Activated CD4-positive, alpha-beta T cell treated with anti-CD3 and anti-CD28 coated beads for 36 hours (primary cell): ENCODE data around the gene SOAT2. TPM values are rescaled to one million over a fixed set of nuclear protein-coding genes. Genes with fewer than 3 reads are reported as not detected.
A peak's percentile ranks its signal among the peaks of the same experiment; 100 is the strongest.

Experiments
- ATAC-seq: fragments of 200-7000 bp; cut with Tn5 transposase; one replicate; pipeline ENCODE4 v1.10.0; 2021; ENCODE audit warnings: mild to moderate bottlenecking, moderate library complexity
- CTCF ChIA-PET: fragments of 350-600 bp; sonication (Branson Sonifier 250); formaldehyde crosslinking; loops from one replicate; lab custom pipeline; 2021; ENCODE audit warnings: antibody characterized with exemption; lab: Charles Lee
- POLR2A ChIA-PET: fragments of 350-600 bp; sonication (Branson Sonifier 250); formaldehyde crosslinking; loops from one replicate; lab custom pipeline; 2021; ENCODE audit warnings: antibody characterized with exemption, inconsistent platforms; lab: Charles Lee
- DNase-seq: peaks from one replicate; pipeline ENCODE4 v3.0.0-alpha.2; 2020
- H3K27ac Mint-ChIP-seq: one replicate; pipeline ENCODE4 v1.8.0; 2021; ENCODE audit warnings: mixed read lengths
- H3K27me3 Mint-ChIP-seq: one replicate; pipeline ENCODE4 v1.8.0; 2021; ENCODE audit warnings: mixed read lengths
- H3K36me3 Mint-ChIP-seq: one replicate; pipeline ENCODE4 v1.8.0; 2021; ENCODE audit warnings: low read depth, mixed read lengths
- H3K4me1 Mint-ChIP-seq: one replicate; pipeline ENCODE4 v1.8.0; 2021; ENCODE audit warnings: mixed read lengths
- H3K4me3 Mint-ChIP-seq: one replicate; pipeline ENCODE4 v1.8.0; 2021; ENCODE audit warnings: mild to moderate bottlenecking, moderate library complexity, mixed read lengths
- H3K9me3 Mint-ChIP-seq: one replicate; pipeline ENCODE4 v1.8.0; 2021; ENCODE audit warnings: low read depth, mixed read lengths
- intact Hi-C, 2 experiments: fragments of 100-400 bp; cut with DNase I in 1 of 2; cut with micrococcal nuclease in 1 of 2; formaldehyde crosslinking; loops; one replicate each; pipeline versions ENCODE4 v1.14.2 to v1.15.1; 2022 to 2024; cut with DNase I, micrococcal nuclease
- total RNA-seq, 2 experiments: library from RNA; stranded (reverse); gene quantifications; one replicate each; pipeline ENCODE4 v1.2.3, GENCODE V29; 2021

SOAT2 gene
- total RNA-seq, 2 experiments from 2014 or later = 0.57 to 0.79 TPM

DNA sequence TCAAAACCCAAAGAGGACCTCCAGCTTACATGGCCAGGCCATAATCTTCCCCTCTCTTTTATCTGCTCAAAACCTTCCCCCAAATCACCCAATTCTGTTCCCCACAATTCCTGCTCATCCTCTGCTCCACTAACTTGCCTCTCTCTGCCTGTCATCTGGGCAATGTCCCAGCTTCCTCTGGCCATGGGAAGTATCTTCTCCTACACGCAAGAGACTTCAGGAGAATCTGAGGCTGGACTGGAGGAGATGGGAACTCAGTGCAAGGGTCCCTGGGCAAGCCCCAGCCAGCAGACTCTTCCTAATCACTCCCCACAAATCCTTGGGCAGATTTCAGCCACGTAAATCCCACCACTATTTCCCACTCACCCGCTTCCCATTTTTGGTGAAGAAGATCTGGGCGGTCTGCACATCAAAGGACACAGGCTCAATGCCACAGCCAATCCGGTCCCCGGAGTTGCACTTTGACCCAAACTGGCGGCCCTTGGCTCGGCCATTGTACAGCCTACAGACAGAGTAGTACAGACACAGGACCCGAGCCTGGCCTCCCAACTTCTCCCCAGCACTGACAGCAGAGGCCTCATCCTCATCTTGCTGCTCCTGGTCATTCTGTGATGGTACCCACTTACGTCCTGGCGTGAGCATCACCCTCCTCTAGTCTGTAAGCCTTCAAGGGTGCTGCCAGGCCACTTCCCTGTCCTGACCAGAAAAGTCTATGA, 28.8 kb upstream of the SOAT2 start:
- Mint-ChIP-seq H3K4me3 (no peak overlapping the region), H3K36me3 (peaks cover 27% of the 10 kb centered on the region), H3K27ac (no peak overlapping the region), H3K27me3 (no peaks in the 10 kb centered on the region), H3K4me1 (peaks cover 16% of the 10 kb centered on the region), H3K9me3 (no peaks in the 10 kb centered on the region)
- ChIA-PET CTCF (interaction anchor here (14.8 to 15.8 kb wide), 2 partner anchors 9 to 26 kb away, joined by 155 to 277 read pairs; partner anchors contain the start of genes IGFBP6 and SOAT2), POLR2A (no interaction called here)
- intact Hi-C loops = no loop called here
- DNase-seq (no peak), ATAC-seq (no peak)

DNA sequence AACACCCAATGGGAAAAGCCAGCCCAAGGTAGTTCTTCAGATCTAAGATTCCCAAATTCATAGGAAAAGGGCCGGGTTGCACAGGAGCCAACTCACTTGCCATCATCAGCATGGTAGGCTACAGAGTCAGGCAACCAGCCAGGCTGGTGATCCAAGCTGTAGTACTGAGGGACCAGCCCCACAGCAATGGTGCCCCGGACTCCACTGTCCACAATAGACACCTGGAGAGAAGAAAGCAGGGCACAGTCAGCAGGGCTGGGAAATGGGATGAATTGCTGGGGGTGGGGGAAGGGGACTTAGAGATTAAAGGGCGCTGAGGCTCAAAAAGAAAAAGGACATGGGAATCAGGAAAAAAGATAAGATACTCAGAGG, 28.3 kb upstream of the SOAT2 start:
- ATAC-seq (no peak), DNase-seq (no peak)
- Mint-ChIP-seq H3K27ac (no peak overlapping the region), H3K36me3 (peaks cover 23% of the 10 kb centered on the region), H3K9me3 (no peaks in the 10 kb centered on the region), H3K4me1 (peaks cover 20% of the 10 kb centered on the region), H3K27me3 (no peaks in the 10 kb centered on the region), H3K4me3 (no peak overlapping the region)
- ChIA-PET CTCF (interaction anchor here (0.9 to 14.8 kb wide), 3 partner anchors 10 to 28 kb away, joined by 4 to 155 read pairs (median 46); partner anchors contain the start of gene IGFBP6), POLR2A (no interaction called here)
- intact Hi-C loops = no loop called here

DNA sequence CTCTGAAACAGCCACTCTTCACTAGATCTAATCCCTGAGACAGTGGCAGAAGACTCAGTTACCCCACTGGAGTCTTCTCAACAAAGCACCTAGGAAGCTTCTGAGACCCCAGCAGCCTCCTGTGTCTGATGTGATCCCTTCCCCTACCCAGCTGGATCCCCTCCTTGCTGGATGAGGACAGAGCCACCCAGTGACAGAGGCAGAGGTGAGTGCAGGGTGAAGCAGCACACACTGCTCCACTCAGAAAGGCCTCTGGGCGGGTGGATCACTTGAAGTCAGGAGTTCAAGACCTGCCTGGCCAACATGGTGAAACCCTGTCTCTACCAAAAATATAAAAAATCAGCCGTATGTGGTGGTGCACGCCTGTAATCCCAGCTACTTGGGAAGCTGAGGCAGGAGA, 26.8 kb upstream of the SOAT2 start:
- H3K4me3 Mint-ChIP-seq = no peak overlapping the region
- H3K9me3 Mint-ChIP-seq = no peaks in the 10 kb centered on the region
- CTCF ChIA-PET = interaction anchor here (0.7 to 14.8 kb wide), 6 partner anchors 9 to 245 kb away, joined by 3 to 155 read pairs (median 19); partner anchors contain the start of genes AAAS, IGFBP6 and SOAT2
- POLR2A ChIA-PET = no interaction called here
- ATAC-seq = no peak
- no peak for DNase-seq
- no peaks in the 10 kb centered on the region for H3K27me3 Mint-ChIP-seq
- H3K27ac Mint-ChIP-seq = no peak overlapping the region
- intact Hi-C loops = no loop called here
- peaks cover 27% of the 10 kb centered on the region for H3K4me1 Mint-ChIP-seq
- H3K36me3 Mint-ChIP-seq = peaks cover 23% of the 10 kb centered on the region

DNA sequence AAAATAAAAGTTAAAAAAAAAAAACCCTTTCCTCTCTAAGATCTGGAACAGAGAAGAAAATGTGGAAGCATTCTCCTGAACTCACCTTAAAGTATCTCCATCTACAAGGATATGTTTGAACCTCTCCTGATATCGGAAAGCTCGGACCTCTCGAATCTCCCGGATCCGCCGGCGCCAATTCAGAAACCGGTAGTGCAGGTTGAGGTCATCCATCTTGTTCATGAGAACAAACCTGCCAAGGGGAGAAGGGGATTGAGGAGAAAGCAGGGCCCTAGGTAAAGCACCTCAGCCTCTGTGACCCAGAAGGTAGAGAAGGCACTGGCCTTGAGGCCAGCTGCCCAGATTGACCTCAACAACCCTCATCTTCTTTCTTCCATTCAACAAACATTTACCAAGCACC, 26.3 kb upstream of the SOAT2 start:
- DNase-seq (no peak), ATAC-seq (no peak)
- H3K36me3 Mint-ChIP-seq = peaks cover 23% of the 10 kb centered on the region
- intact Hi-C loops = no loop called here
- peaks cover 27% of the 10 kb centered on the region for H3K4me1 Mint-ChIP-seq
- CTCF ChIA-PET = interaction anchor here (0.8 to 14.8 kb wide), 5 partner anchors 12 to 244 kb away, joined by 4 to 155 read pairs (median 33); partner anchors contain the start of genes AAAS, IGFBP6 and SOAT2
- H3K27me3 Mint-ChIP-seq = no peaks in the 10 kb centered on the region
- H3K4me3 Mint-ChIP-seq = peak overlapping the region; percentile 80
- no peak overlapping the region for H3K27ac Mint-ChIP-seq
- POLR2A ChIA-PET = interaction anchor here (0.6 kb wide), 2 partner anchors 245 to 1054 kb away, joined by 3 to 7 read pairs; no protein-coding TSS in a partner anchor
- no peaks in the 10 kb centered on the region for H3K9me3 Mint-ChIP-seq

DNA sequence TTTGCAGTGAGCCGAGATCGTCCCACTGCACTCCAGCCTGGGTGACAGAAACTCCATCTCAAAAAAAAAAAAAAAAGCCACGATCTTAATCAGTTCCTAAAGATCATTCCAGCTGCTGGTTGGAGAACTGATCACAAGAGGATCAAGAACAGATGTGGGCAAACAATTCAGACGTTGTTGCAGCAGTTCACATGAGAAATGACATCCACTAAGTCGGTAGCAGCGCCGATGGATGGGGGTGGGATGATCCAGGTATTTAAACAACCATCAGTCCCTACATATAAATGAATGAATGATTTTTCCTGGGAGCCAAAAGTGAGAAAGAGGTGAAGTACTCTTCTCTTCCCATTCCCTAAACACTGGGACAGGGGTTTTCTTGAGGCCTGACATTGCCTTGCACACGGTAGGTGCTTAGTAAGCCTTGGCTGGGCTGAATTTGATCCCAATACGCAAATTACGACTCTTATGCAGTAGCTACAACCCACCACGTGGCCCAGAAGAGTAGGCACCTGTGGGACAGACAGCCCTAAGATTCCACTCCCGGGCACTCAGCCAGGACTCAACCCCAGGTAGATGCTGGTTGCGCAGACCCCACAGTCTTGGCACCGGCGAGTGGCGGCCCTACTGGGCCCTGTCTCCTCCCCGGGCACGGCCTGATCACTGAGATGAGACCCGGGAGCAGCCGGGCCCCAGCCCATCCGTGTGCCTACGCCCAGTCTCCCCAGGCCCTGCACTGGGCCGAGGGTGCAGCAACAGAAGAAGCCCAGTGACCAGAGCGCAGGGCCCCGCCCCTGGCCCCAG, 24.7 kb upstream of the SOAT2 start:
- no peaks in the 10 kb centered on the region for H3K27me3 Mint-ChIP-seq
- peak overlapping the region; percentile 74 for H3K27ac Mint-ChIP-seq
- intact Hi-C loops = loop anchor here (1.0 to 2.0 kb wide), 9 partner anchors 20 to 243 kb away; partner anchors contain the start of genes CSAD (in 2 of the 2), EIF4B (in 2 of the 2), ZNF740 (in 2 of the 2) and AAAS (in 1 of the 2)
- H3K9me3 Mint-ChIP-seq = no peaks in the 10 kb centered on the region
- DNase-seq = peak; percentile 71
- peak overlapping the region; percentile 80 for H3K4me3 Mint-ChIP-seq
- peak; percentile 20 for ATAC-seq
- ChIA-PET CTCF (interaction anchor here (0.6 to 14.8 kb wide), 15 partner anchors 14 to 431 kb away, joined by 3 to 155 read pairs (median 4); partner anchors contain the start of genes EIF4B, ESPL1, IGFBP6 and SOAT2), POLR2A (interaction anchor here (0.6 to 3.5 kb wide), 8 partner anchors 12 to 422 kb away, joined by 3 to 13 read pairs (median 6); partner anchors contain the start of genes EIF4B, IGFBP6, PFDN5 and SOAT2)
- H3K36me3 Mint-ChIP-seq = peaks cover 19% of the 10 kb centered on the region
- H3K4me1 Mint-ChIP-seq = peaks cover 35% of the 10 kb centered on the region

- Mint-ChIP-seq H3K27ac (peak within 1 kb of the TSS; percentile 74), H3K4me3 (peak within 1 kb of the TSS; percentile 80), H3K27me3 (no peaks in the 10 kb centered on the region), H3K36me3 (peaks cover 12% of the 10 kb centered on the region), H3K9me3 (no peaks in the 10 kb centered on the region), H3K4me1 (peaks cover 33% of the 10 kb centered on the region)
- ATAC-seq (peak; percentile 98), DNase-seq (peak; percentile 98)
- intact Hi-C loops = loop anchor here (1.0 to 2.0 kb wide), 9 partner anchors 19 to 242 kb away; partner anchors contain the start of genes CSAD (in 2 of the 2), EIF4B (in 2 of the 2), ZNF740 (in 2 of the 2) and AAAS (in 1 of the 2)
- ChIA-PET CTCF (interaction anchor here (0.6 to 14.8 kb wide), 17 partner anchors 14 to 430 kb away, joined by 3 to 155 read pairs (median 4); partner anchors contain the start of genes EIF4B, ESPL1, IGFBP6 and SOAT2), POLR2A (interaction anchor here (0.5 to 3.5 kb wide), 11 partner anchors 13 to 421 kb away, joined by 3 to 13 read pairs (median 5); partner anchors contain the start of genes EIF4B, IGFBP6, PFDN5 and SOAT2)
These were observed 23.8 kb upstream of the SOAT2 start, which contains the start of gene SPRYD3 for GRCh38 chr12:53079226-53080117. Gene SPRYD3, minus strand, starts transcription at chr12:53079390. Its CDS starts 57 bp downstream, at chr12:53079333.

DNA sequence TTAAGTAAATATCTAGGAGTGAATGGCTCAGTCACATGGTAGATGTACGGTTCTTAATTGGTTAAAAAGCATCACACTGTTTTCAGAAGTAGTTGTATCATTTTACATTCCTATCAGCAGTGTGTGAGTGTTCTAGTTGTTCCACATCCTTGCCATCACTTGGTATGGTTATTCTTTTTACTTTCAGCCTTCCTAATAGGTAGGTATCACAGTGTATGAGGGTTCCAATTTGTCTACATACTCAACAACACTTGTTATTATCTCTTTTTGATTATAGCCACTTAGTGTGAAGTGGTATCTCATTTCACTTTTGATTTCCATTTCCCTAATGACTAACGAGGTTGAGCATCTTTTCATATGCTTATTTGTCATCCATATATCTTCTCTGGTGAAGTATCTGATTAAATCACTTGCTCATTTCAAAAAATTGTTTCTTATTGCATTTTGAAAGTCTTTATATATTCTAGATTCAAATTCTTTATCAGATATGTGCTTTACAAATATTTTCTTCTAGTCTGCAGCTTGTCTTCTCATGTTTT, 20.6 kb upstream of the SOAT2 start:
- POLR2A ChIA-PET = no interaction called here
- intact Hi-C loops = no loop called here
- no peak overlapping the region for H3K27ac Mint-ChIP-seq
- DNase-seq (no peak), ATAC-seq (peak; percentile 10)
- H3K4me3 Mint-ChIP-seq = no peak overlapping the region
- peaks cover 23% of the 10 kb centered on the region for H3K4me1 Mint-ChIP-seq
- H3K9me3 Mint-ChIP-seq = no peaks in the 10 kb centered on the region
- CTCF ChIA-PET = interaction anchor here (0.8 to 14.8 kb wide), 2 partner anchors 15 to 18 kb away, joined by 3 to 155 read pairs; partner anchors contain the start of gene IGFBP6
- H3K27me3 Mint-ChIP-seq = no peaks in the 10 kb centered on the region
- H3K36me3 Mint-ChIP-seq = no peaks in the 10 kb centered on the region

- POLR2A ChIA-PET = no interaction called here
- Mint-ChIP-seq H3K27me3 (no peaks in the 10 kb centered on the region), H3K4me1 (peaks cover 8% of the 10 kb centered on the region), H3K27ac (no peak overlapping the region), H3K4me3 (no peak overlapping the region), H3K9me3 (no peaks in the 10 kb centered on the region), H3K36me3 (no peaks in the 10 kb centered on the region)
- DNase-seq (no peak), ATAC-seq (no peak)
- intact Hi-C loops = no loop called here
- CTCF ChIA-PET = interaction anchor here (0.6 to 14.8 kb wide), 7 partner anchors 9 to 48 kb away, joined by 3 to 155 read pairs (median 4); partner anchors contain the start of gene SOAT2
These were observed 16.9 kb upstream of the SOAT2 start for GRCh38 chr12:53086361-53086760.

DNA sequence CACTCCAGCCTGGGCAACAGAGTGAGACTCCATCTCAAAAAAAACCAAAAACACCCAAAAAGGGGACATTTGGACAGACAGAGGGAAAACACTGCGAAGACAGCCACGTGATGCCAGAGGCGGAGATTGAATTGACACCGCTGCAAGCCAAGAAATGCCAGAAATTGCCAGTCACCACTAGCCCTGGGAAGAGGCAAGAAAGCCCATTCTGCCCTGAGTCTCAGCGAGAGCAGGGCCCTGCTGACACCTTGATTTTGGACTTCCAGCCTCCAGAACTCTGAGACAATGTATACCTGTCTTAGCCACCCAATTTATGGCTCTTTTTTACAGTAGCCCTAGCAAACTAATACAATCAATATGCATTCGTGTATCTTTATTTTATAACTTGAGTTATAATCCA, 13.2 kb upstream of the SOAT2 start:
- no peak overlapping the region for H3K4me3 Mint-ChIP-seq
- DNase-seq (no peak), ATAC-seq (no peak)
- intact Hi-C loops = no loop called here
- ChIA-PET CTCF (interaction anchor here (1.0 to 1.3 kb wide), 2 partner anchors 13 to 24 kb away, joined by 4 to 8 read pairs; partner anchors contain the start of gene SOAT2), POLR2A (interaction anchor here (0.8 kb wide), 1 partner anchor 28 kb away, joined by 4 read pairs; no protein-coding TSS in a partner anchor)
- H3K9me3 Mint-ChIP-seq = no peaks in the 10 kb centered on the region
- H3K27me3 Mint-ChIP-seq = peaks cover 2% of the 10 kb centered on the region
- no peak overlapping the region for H3K27ac Mint-ChIP-seq
- H3K4me1 Mint-ChIP-seq = no peaks in the 10 kb centered on the region
- no peaks in the 10 kb centered on the region for H3K36me3 Mint-ChIP-seq
